ENCODE results near the gene NID2.

Gene NID2

DNA sequence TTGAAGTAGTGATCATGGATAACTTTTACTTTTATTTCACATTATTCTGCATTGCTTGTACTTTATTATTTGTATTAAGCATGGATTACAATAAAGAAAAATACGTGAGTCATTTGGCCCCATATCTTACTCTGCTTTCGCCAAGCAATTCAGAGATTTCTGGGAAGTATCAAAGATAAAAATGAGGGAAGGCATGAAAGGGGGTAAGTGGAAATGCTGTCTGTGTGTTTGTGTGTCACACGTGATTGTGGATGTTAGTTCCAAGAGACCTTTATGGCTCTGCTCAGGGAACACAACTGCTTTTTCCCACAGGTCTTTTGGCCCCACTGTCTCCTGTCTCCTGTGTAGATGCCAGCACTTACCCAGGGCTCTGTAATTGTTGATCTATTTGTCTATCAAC lies 10.5 kb downstream of the NID2 start:
- H3K4me3 ChIP-seq (ENCODE audit: low read depth, low read length): no peak overlapping the region
- TF ChIP-seq, protein P1, sequence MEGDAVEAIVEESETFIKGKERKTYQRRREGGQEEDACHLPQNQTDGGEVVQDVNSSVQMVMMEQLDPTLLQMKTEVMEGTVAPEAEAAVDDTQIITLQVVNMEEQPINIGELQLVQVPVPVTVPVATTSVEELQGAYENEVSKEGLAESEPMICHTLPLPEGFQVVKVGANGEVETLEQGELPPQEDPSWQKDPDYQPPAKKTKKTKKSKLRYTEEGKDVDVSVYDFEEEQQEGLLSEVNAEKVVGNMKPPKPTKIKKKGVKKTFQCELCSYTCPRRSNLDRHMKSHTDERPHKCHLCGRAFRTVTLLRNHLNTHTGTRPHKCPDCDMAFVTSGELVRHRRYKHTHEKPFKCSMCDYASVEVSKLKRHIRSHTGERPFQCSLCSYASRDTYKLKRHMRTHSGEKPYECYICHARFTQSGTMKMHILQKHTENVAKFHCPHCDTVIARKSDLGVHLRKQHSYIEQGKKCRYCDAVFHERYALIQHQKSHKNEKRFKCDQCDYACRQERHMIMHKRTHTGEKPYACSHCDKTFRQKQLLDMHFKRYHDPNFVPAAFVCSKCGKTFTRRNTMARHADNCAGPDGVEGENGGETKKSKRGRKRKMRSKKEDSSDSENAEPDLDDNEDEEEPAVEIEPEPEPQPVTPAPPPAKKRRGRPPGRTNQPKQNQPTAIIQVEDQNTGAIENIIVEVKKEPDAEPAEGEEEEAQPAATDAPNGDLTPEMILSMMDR (IDR thresholded peaks at IDR 0.05; ENCODE audit: borderline replicate concordance, insufficient read depth, low read depth, low read length): no peak

DNA sequence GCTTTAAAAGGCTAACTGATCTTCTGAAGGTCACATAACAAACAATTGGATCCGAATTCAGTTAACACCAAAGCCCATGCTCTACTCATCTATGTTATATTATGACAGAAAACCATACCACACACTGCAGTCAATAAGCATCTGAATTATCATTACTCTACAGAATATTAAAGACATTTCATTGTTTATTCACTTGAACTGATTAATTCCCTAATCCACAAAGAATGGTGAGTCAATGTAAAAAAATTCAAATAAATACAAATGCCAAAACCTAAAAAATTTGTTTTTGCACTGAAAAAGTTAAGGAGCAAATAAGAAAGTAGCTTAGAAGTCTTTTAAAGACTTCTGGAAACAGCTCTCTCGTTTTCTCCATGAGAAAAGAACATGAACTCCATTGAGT lies 13.7 kb downstream of the NID2 start:
- H3K4me3 ChIP-seq (ENCODE audit: low read depth, low read length): no peak overlapping the region
- TF ChIP-seq, protein P1 (IDR thresholded peaks at IDR 0.05; ENCODE audit: borderline replicate concordance, insufficient read depth, low read depth, low read length): no peak

DNA sequence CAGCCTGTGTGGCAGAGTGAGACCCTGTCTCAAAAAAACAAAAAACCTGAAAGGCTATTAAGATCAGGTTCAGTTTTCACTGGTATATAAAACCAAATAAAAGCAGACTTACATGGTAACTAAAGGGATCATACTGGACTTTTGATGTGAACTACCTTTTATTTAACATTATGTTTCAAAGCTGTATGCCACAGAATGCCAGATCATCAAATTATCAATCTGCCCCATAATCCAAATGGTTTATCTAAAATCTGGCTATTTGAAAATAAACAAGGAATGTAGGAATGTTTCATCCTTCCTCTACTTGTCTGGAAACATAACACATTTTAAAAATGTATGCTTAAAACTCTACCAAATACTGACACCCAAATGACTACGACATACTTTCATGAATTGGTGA lies 14.2 kb downstream of the NID2 start:
- no peak overlapping the region for H3K4me3 ChIP-seq (ENCODE audit: low read depth, low read length)

DNA sequence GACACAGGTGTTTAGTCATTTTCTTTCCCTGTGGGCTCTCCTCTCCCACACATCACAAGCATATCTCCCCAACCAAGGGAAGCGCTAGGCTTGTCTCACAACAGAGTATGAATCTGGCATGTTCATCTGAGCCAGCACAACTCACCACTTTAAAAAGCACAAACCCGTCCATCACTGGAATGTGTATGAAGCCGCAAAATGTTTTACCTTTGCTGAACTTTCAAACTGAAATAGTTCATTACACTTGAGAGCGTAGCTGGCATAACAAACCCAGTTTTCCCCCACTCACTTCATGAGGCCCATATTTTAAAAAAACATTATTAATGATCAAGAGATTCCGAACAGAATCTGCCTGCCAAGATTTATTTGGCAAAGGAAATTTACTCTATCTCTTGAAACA lies 15.8 kb downstream of the NID2 start:
- TF ChIP-seq, protein P1 (IDR thresholded peaks at IDR 0.05; ENCODE audit: borderline replicate concordance, insufficient read depth, low read depth, low read length): no peak

More for the DNA sequence above, 14.2 kb downstream of the NID2 start:
- TF ChIP-seq, protein P1 (IDR thresholded peaks at IDR 0.05; ENCODE audit: borderline replicate concordance, insufficient read depth, low read depth, low read length): no peak

DNA sequence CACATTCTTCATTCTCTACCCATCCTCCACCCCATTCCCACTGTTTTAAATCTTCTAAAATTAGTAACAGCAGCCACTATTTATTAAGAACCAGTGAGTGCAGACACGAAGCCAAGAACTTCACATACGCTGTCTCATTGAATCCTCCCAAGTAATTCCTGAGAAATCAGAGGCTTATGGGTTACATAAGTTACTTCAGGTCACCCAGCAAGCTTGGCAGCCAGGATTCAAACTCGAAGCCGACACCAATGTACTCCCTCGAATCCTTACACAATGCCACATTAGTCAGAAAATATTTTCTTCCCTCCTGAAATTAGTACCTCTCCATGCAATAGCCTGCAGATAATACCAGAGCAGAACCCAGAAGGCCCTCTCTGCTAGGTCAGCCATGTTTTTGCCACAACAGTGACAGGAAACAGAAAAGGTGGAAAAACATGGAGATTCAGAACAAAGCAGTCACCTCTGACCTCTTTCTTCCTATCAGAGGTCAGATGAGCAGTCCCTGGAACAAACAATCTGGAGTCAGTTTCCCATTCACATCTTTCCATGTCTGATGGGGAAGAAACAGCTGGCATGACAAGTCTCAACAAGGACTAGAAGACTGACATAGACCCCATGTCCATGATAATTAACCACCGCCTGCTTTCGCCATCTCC lies 16.4 kb downstream of the NID2 start:
- H3K4me3 ChIP-seq (ENCODE audit: low read depth, low read length): no peak overlapping the region
- TF ChIP-seq, protein P1 (IDR thresholded peaks at IDR 0.05; ENCODE audit: borderline replicate concordance, insufficient read depth, low read depth, low read length): no peak

More for the DNA sequence above, 15.8 kb downstream of the NID2 start:
- H3K4me3 ChIP-seq (ENCODE audit: low read depth, low read length): no peak overlapping the region

DNA sequence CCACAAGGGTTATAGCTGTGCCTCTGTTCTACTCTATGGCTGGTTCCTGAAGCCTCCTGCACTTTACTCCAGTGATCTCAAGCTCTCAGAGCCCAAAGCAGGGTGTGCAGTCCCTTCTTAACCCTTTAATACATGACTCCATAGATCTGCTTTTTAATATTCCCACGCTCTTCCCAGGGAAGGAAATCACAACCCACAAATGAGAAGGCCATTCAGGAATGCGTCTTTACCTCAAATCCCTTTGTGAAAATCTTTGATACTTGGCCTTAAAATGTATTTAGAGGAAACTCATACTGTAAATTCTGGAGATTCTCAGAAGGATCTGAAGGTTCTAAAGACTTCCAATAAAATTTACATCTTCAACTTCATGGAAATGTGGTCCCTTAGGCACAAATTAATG lies 17.0 kb downstream of the NID2 start:
- TF ChIP-seq, protein P1 (IDR thresholded peaks at IDR 0.05; ENCODE audit: borderline replicate concordance, insufficient read depth, low read depth, low read length): no peak
- no peak overlapping the region for H3K4me3 ChIP-seq (ENCODE audit: low read depth, low read length)

DNA sequence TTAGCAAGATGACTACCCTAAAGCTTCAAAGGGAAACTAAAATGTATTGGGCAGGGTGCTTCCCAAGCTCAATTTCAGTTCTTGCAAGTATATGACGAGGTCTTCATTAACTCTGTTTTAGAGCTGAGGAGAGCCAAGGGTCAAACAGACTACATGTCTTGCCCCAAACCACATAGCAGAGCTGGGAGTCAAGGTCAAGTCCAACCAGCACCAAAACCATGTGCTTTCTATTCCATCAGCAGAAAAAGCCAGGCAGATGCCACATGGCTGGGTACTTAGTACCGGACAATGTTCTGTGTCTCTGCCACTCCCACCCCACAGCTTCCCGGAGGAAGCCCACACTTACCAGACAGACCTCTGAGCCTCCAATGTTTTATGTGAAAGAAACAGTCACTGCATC lies 17.6 kb downstream of the NID2 start:
- TF ChIP-seq, protein P1 (IDR thresholded peaks at IDR 0.05; ENCODE audit: borderline replicate concordance, insufficient read depth, low read depth, low read length): no peak

More for the DNA sequence above, 17.6 kb downstream of the NID2 start:
- H3K4me3 ChIP-seq (ENCODE audit: low read depth, low read length): no peak overlapping the region
